Activated CD8-positive, alpha-beta memory T cell treated with anti-CD3 and anti-CD28 coated beads, Interleukin-2, amount 50 U/mL, for 4 hours (primary cell): ENCODE results near the gene ITFG1.

ENCODE experiments used
- DNase-seq: peaks from one replicate; pipeline ENCODE4 v3.0.0-alpha.2; 2020

The ITFG1 gene

GRCh38 chr16:47460711-47461597, at the start of gene ITFG1, which contains the start of gene PHKB:
Gene ITFG1, minus strand, starts transcription at chr16:47461063. Its CDS starts 18 bp downstream, at chr16:47461045.
Gene PHKB, plus strand, starts transcription at chr16:47461331. Its CDS starts 20 bp downstream, at chr16:47461351.
- DNase-seq = peak; percentile 96

GRCh38 chr16:47507701-47508100, 46.8 kb upstream of the ITFG1 start:
- no peak for DNase-seq

GRCh38 chr16:47506800-47507199, 45.9 kb upstream of the ITFG1 start:
- DNase-seq = no peak

- no peak for DNase-seq
Measured at GRCh38 chr16:47504599-47504998, 43.7 kb upstream of the ITFG1 start.

- no peak for DNase-seq
Measured at GRCh38 chr16:47503936-47504335, 43.1 kb upstream of the ITFG1 start.

GRCh38 chr16:47499700-47500264, 38.9 kb upstream of the ITFG1 start:
- no peak for DNase-seq

- no peak for DNase-seq
Measured at GRCh38 chr16:47499080-47499699, 38.3 kb upstream of the ITFG1 start.

GRCh38 chr16:47493381-47494337, 32.8 kb upstream of the ITFG1 start:
- DNase-seq = no peak

GRCh38 chr16:47492428-47493377, 31.8 kb upstream of the ITFG1 start:
- DNase-seq = no peak

- DNase-seq = no peak
Measured at GRCh38 chr16:47492036-47492427, 31.2 kb upstream of the ITFG1 start.

GRCh38 chr16:47490471-47490870, 29.6 kb upstream of the ITFG1 start:
- DNase-seq = no peak

- DNase-seq = no peak
Measured at GRCh38 chr16:47488051-47488450, 27.2 kb upstream of the ITFG1 start.

GRCh38 chr16:47486856-47487255, 26.0 kb upstream of the ITFG1 start:
- no peak for DNase-seq

GRCh38 chr16:47483616-47484015, 22.8 kb upstream of the ITFG1 start:
- no peak for DNase-seq

GRCh38 chr16:47481698-47482374, 21.0 kb upstream of the ITFG1 start:
- no peak for DNase-seq

GRCh38 chr16:47480410-47480809, 19.5 kb upstream of the ITFG1 start:
- DNase-seq = no peak

GRCh38 chr16:47477679-47478078, 16.8 kb upstream of the ITFG1 start:
- DNase-seq = no peak

- DNase-seq = no peak
Measured at GRCh38 chr16:47476654-47477345, 15.9 kb upstream of the ITFG1 start.

GRCh38 chr16:47475786-47476185, 14.9 kb upstream of the ITFG1 start:
- DNase-seq = no peak

- DNase-seq = no peak
Measured at GRCh38 chr16:47473792-47474191, 12.9 kb upstream of the ITFG1 start.
